HG02970 (cell line): ENCODE measurements around the gene AUTS2.

Experiments used
- ATAC-seq: cut with Tn5 transposase; IDR thresholded peaks from one replicate; pipeline ENCODE4 v1.9.1; 2021; ENCODE audit warnings: mild to moderate bottlenecking, moderate library complexity, moderate number of reproducible peaks; ENCODE audit not compliant: unreplicated experiment, low FRiP score

AUTS2 gene

GRCh38 chr7:70566671-70567070, 968.4 kb downstream of the AUTS2 start:
- no peak for ATAC-seq

GRCh38 chr7:70568674-70569334, 970.5 kb downstream of the AUTS2 start:
- no peak for ATAC-seq

- no peak for ATAC-seq
These were observed 971.1 kb downstream of the AUTS2 start for GRCh38 chr7:70569335-70569819.

- ATAC-seq, result no peak
These were observed 971.8 kb downstream of the AUTS2 start for GRCh38 chr7:70570029-70570428.

- no peak for ATAC-seq
These were observed 972.7 kb downstream of the AUTS2 start for GRCh38 chr7:70570961-70571360.

GRCh38 chr7:70571403-70571934, 973.2 kb downstream of the AUTS2 start:
- ATAC-seq, result no peak

- no peak for ATAC-seq
These were observed 973.7 kb downstream of the AUTS2 start for GRCh38 chr7:70571961-70572360.

GRCh38 chr7:70572571-70572970, 974.3 kb downstream of the AUTS2 start:
- ATAC-seq, result no peak

- ATAC-seq, result no peak
These were observed 974.9 kb downstream of the AUTS2 start for GRCh38 chr7:70573071-70573661.

GRCh38 chr7:70573696-70574095, 975.4 kb downstream of the AUTS2 start:
- no peak for ATAC-seq

GRCh38 chr7:70574314-70574834, 976.1 kb downstream of the AUTS2 start:
- ATAC-seq, result no peak

GRCh38 chr7:70574970-70575799, 976.9 kb downstream of the AUTS2 start:
- no peak for ATAC-seq

GRCh38 chr7:70577078-70577477, 978.8 kb downstream of the AUTS2 start:
- ATAC-seq, result no peak

- ATAC-seq, result no peak
These were observed 979.9 kb downstream of the AUTS2 start for GRCh38 chr7:70578131-70578530.

- no peak for ATAC-seq
These were observed 981.3 kb downstream of the AUTS2 start for GRCh38 chr7:70579397-70580097.

GRCh38 chr7:70580161-70580560, 981.9 kb downstream of the AUTS2 start:
- ATAC-seq, result no peak

GRCh38 chr7:70582927-70583895, 984.9 kb downstream of the AUTS2 start:
- ATAC-seq, result no peak

- ATAC-seq, result no peak
These were observed 985.9 kb downstream of the AUTS2 start for GRCh38 chr7:70583965-70584883.
